Measurements from ENCODE around the gene VIPR2. TPM values are rescaled to one million over a fixed set of nuclear protein-coding genes. Genes with fewer than 3 reads are reported as not detected.

VIPR2 gene
- total and polyA plus RNA-seq, 10 donors: 0.41 to 1.4 (median 0.64) TPM

DNA sequence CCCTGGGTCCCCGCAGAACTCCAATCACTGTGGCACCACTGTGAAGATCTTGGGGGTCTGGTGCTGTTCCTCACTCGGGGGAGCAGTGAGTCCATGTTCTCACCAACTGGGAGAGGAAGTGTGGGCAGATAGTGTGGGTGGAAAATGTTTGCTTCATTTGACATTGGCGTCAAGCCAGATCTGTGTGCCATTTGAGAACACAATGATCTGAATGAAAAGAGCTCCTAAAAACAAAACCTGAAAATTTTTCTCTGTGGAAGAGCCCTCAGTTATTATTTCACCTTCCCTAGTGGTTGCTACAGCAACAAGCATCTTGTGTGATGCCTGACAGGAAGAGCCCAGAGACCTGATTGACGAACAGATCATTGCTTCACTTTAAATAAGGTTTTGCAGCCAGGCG lies 125.6 kb downstream of the VIPR2 start:
- no peak overlapping the region for H3K4me3 ChIP-seq

DNA sequence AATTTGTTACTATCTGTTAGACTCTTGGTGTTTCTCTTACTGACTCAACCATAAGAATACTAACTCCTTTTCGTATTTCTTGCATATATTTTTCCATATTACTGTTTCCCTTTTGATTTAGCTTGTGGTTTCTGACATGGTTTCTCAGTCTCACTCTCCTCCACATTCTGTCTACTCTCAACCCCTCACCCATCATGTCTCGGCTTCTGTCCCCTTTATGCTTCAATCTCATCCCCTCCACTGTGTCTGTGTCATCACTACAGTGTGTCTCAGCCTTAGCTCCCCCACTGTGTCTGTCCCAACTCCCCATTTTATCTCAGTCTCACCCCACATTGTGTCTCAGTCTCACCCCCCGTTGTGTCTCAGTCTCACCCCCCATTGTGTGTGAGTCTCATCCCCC lies 126.9 kb downstream of the VIPR2 start:
- H3K4me1 ChIP-seq: peaks cover 0 to 3% (median 0%) of the 10 kb centered on the region in 6 donors
- peaks cover 0 to 6% (median 0%) of the 10 kb centered on the region in 7 donors for H3K27me3 ChIP-seq (replicated peaks in 1 of 7)
- H3K36me3 ChIP-seq: no peaks in the 10 kb centered on the region
- WGBS, 5 donors: 52 to 78% (median 74%) methylated on average over 3 of the region's 3 CpGs
- no peak overlapping the region for H3K4me3 ChIP-seq
- intact Hi-C loops (cut with DNase I; ENCODE audit: low total_unique reads): no loop called here
- DNase-seq: no peak
- H3K27ac ChIP-seq: no peak overlapping the region
- TF ChIP-seq POLR2A (IDR thresholded peaks at IDR 0.05) (no peak), POLR2AphosphoS5 (IDR thresholded peaks at IDR 0.05) (no peak)
- TF ChIP-seq, protein P1, sequence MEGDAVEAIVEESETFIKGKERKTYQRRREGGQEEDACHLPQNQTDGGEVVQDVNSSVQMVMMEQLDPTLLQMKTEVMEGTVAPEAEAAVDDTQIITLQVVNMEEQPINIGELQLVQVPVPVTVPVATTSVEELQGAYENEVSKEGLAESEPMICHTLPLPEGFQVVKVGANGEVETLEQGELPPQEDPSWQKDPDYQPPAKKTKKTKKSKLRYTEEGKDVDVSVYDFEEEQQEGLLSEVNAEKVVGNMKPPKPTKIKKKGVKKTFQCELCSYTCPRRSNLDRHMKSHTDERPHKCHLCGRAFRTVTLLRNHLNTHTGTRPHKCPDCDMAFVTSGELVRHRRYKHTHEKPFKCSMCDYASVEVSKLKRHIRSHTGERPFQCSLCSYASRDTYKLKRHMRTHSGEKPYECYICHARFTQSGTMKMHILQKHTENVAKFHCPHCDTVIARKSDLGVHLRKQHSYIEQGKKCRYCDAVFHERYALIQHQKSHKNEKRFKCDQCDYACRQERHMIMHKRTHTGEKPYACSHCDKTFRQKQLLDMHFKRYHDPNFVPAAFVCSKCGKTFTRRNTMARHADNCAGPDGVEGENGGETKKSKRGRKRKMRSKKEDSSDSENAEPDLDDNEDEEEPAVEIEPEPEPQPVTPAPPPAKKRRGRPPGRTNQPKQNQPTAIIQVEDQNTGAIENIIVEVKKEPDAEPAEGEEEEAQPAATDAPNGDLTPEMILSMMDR (IDR thresholded peaks at IDR 0.05 in 8 of 11, conservative IDR thresholded peaks at IDR 0.05 in 3 of 11): no peak
- peaks cover 0 to 10% (median 2%) of the 10 kb centered on the region in 8 donors for H3K9me3 ChIP-seq

More for the DNA sequence above, 125.6 kb downstream of the VIPR2 start:
- intact Hi-C loops (cut with DNase I; ENCODE audit: low total_unique reads): no loop called here
- H3K27ac ChIP-seq: no peak overlapping the region
- TF ChIP-seq POLR2A (IDR thresholded peaks at IDR 0.05) (no peak), POLR2AphosphoS5 (IDR thresholded peaks at IDR 0.05) (no peak)
- TF ChIP-seq, protein P1 (IDR thresholded peaks at IDR 0.05 in 8 of 11, conservative IDR thresholded peaks at IDR 0.05 in 3 of 11): no peak
- H3K36me3 ChIP-seq: no peaks in the 10 kb centered on the region
- WGBS, 5 donors: 47 to 55% (median 52%) methylated on average over 5 of the region's 5 CpGs
- peaks cover 0 to 10% (median 2%) of the 10 kb centered on the region in 8 donors for H3K9me3 ChIP-seq
- H3K27me3 ChIP-seq (replicated peaks in 1 of 7): peaks cover 0 to 11% (median 0%) of the 10 kb centered on the region in 7 donors
- DNase-seq: no peak
- no peaks in the 10 kb centered on the region for H3K4me1 ChIP-seq

DNA sequence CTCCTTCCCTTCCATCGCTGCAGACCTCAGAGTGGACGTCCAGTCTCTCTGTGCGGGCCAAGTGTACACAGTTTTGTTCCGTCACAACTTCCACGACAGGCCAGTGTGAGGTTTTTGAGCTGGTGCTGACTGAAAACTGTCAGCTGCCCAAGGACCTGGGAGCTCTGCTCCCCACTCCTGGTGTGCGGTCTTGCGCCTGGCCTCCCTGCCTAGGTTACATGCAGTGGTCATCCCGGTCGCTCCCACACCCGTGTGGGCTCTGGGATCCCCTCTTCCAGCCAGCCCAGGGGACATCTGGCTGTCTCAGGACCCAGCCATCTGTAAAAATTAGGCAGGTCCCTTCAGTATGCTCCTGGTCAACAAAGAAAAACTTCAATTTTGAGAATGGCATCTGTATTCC lies 127.5 kb downstream of the VIPR2 start:
- DNase-seq: no peak
- intact Hi-C loops (cut with DNase I; ENCODE audit: low total_unique reads): no loop called here
- H3K4me3 ChIP-seq: no peak overlapping the region
- TF ChIP-seq, protein P1 (IDR thresholded peaks at IDR 0.05 in 8 of 11, conservative IDR thresholded peaks at IDR 0.05 in 3 of 11): no peak
- TF ChIP-seq POLR2AphosphoS5 (IDR thresholded peaks at IDR 0.05): no peak
- no peak for TF ChIP-seq POLR2A (IDR thresholded peaks at IDR 0.05)
- 91 to 95% (median 94%) methylated on average over 10 of the region's 10 CpGs for WGBS, 5 donors
- H3K27me3 ChIP-seq (replicated peaks in 1 of 7): peaks cover 0 to 3% (median 0%) of the 10 kb centered on the region in 7 donors
- peaks cover 0 to 8% (median 0%) of the 10 kb centered on the region in 6 donors for H3K4me1 ChIP-seq
- peaks cover 0 to 10% (median 2%) of the 10 kb centered on the region in 8 donors for H3K9me3 ChIP-seq
- H3K36me3 ChIP-seq: no peaks in the 10 kb centered on the region
- H3K27ac ChIP-seq: no peak overlapping the region

DNA sequence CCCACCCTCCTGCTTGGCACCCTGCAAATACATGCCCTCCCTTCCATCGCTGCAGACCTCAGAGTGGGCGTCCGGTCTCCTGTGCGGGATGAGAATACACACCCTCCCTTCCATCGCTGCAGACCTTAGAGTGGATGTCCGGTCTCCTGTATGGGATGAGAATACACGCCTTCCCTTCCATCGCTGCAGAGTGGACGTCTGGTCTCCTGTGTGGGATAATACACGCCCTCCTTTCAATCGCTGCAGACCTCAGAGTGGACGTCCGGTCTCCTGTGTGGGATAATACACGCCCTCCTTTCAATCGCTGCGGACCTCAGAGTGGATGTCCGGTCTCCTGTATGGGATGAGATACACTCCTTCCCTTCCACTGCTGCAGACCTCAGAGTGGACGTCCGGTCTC lies 128.1 kb downstream of the VIPR2 start:
- no peak overlapping the region for H3K27ac ChIP-seq

More for the DNA sequence above, 128.1 kb downstream of the VIPR2 start:
- Histone ChIP-seq H3K4me1 (peaks cover 0 to 8% (median 0%) of the 10 kb centered on the region in 6 donors), H3K9me3 (peaks cover 0 to 10% (median 2%) of the 10 kb centered on the region in 8 donors), H3K4me3 (no peak overlapping the region), H3K36me3 (no peaks in the 10 kb centered on the region), H3K27me3 (replicated peaks in 1 of 7) (peaks cover 0 to 3% (median 0%) of the 10 kb centered on the region in 7 donors)
- intact Hi-C loops (cut with DNase I; ENCODE audit: low total_unique reads): no loop called here
- 90 to 96% (median 91%) methylated on average over 19 of the region's 19 CpGs for WGBS, 5 donors
- TF ChIP-seq POLR2A (IDR thresholded peaks at IDR 0.05) (no peak), POLR2AphosphoS5 (IDR thresholded peaks at IDR 0.05) (no peak)
- TF ChIP-seq, protein P1 (IDR thresholded peaks at IDR 0.05 in 8 of 11, conservative IDR thresholded peaks at IDR 0.05 in 3 of 11): no peak
- DNase-seq: no peak
